Subcutaneous adipose tissue (tissue), 4 donors: ENCODE data around the gene EDDM3A. TPM values are rescaled to one million over a fixed set of nuclear protein-coding genes. Genes with fewer than 3 reads are reported as not detected.

Source experiments
- total RNA-seq, 4 donors: library from RNA; depleted of rRNA; stranded (reverse); fragments of >200 nt; gene quantifications; one replicate each; pipeline ENCODE4 v1.1.0, GENCODE V29; 2016
- TF ChIP-seq, protein P1 (sequence below): fragments of 450-650 bp; IDR thresholded peaks from one replicate; pipeline ENCODE4 v1.5.1; 2016; ENCODE audit warnings: low read depth, mild to moderate bottlenecking, control low read depth, antibody characterized with exemption, moderate library complexity

Gene EDDM3A
- total RNA-seq, 4 donors from 2014 or later, result not detected

DNA sequence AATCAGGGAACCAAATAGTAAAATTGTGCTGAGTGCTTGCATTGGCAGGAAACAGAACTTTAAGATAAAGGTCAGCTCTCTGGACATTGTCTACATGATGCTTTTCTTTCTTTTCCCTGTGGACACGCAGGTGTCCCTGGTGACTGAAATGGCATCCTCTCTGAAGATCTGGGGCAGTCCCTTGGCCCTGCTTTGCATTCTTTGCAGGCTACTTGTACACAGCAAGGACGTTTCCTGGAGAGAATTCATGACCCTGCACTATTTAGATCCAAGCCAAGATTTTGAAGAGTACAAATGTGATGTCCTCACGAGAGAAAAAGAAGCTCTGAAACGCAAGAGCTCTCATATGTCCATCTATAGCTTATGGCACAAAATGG, 11.3 kb upstream of the EDDM3A start:
- TF ChIP-seq, protein P1, sequence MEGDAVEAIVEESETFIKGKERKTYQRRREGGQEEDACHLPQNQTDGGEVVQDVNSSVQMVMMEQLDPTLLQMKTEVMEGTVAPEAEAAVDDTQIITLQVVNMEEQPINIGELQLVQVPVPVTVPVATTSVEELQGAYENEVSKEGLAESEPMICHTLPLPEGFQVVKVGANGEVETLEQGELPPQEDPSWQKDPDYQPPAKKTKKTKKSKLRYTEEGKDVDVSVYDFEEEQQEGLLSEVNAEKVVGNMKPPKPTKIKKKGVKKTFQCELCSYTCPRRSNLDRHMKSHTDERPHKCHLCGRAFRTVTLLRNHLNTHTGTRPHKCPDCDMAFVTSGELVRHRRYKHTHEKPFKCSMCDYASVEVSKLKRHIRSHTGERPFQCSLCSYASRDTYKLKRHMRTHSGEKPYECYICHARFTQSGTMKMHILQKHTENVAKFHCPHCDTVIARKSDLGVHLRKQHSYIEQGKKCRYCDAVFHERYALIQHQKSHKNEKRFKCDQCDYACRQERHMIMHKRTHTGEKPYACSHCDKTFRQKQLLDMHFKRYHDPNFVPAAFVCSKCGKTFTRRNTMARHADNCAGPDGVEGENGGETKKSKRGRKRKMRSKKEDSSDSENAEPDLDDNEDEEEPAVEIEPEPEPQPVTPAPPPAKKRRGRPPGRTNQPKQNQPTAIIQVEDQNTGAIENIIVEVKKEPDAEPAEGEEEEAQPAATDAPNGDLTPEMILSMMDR, result no peak

DNA sequence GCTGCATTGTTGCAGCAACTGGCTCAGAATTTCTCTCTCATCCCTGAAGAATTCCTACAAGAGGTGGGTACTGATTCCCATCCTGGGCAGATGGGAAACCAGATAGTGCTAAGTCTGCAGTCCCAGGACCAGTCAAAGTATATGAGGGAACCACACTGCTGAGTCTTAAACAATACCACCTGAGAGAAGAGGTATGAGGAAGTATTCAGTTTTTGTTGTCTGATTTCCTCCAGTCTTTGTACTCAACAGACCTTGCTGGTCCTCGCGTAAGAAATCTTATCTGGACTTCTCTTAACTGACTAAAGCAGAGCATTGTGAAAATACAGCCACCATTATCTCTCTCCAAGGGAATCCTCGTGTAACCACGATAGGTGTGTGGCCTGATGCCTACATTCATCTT, 3.6 kb upstream of the EDDM3A start:
- TF ChIP-seq, protein P1, result no peak

DNA sequence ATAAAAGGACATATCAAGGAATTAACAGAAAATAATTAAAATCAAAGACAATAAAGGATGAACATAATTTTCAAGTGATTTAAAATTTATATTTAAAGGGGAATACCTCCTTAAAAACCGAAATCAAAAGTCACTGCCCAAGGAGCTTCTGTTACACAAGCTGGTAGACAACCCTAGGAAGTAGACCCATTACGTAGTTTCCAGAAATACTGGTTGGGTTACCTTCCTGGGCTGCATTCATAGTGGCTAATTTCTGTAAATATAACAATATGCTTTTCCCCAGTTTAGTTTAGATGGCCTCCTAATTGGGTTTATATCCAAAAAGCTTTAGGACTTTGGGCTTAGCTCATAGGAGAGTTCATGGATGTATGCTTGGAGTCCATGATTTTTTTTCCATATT, 2.1 kb upstream of the EDDM3A start:
- TF ChIP-seq, protein P1, result no peak

DNA sequence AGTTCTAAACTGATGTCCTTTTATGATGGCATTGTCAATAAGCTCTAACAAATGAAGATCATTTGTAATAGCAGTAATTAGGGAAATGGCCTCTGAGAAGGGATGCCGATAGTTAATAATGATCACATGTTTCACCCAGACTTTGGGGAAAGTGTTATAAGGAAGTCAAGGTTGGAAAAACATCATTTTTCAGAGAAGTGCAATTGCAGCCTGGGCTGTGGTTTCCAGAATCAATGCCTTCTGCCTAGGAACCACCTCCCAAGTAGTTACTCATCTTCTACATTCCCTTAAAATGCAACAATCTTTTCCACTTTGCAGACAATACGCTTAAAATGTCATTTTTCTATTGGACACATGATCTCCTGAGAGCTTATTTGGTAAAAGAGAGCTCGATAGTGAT, 879 bp downstream of the EDDM3A start:
- TF ChIP-seq, protein P1, result no peak

DNA sequence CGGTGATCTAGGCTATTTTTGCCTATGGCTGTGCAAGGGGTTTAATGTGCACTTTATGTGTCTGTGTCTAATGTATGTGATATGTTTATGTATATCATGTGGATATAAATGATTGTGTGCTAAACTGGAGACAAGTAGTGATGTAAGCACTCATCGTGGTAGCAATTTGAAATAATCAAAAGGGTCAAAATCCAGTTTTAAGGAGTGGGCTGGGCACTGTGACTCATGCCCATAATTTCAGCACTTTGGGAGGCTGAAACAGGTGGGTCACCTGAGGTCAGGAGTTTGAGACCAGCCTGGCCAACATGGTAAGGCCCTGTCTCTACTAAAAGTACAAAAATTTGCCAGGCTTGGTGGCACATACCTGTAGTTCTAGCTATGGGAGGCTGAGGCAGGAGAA, 2.8 kb downstream of the EDDM3A start:
- TF ChIP-seq, protein P1, result no peak

DNA sequence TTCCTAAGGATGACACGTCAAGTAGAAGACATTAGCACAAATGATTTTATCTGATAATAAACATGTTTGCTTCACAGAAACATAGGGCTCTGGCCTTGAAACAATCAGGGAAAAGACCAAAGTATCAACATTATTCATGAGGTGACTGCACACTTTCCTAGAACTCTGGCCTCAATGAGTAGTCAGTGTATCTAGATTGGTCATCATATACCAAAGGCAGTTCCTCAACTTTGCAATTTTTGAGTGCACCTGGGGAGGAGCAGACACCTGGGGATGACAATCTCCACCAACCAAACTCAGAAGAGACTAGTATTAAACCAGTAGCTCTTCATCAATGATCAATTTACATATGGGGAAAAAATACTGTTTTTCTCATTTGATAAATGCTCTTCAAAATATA, 4.5 kb downstream of the EDDM3A start:
- TF ChIP-seq, protein P1, result no peak

DNA sequence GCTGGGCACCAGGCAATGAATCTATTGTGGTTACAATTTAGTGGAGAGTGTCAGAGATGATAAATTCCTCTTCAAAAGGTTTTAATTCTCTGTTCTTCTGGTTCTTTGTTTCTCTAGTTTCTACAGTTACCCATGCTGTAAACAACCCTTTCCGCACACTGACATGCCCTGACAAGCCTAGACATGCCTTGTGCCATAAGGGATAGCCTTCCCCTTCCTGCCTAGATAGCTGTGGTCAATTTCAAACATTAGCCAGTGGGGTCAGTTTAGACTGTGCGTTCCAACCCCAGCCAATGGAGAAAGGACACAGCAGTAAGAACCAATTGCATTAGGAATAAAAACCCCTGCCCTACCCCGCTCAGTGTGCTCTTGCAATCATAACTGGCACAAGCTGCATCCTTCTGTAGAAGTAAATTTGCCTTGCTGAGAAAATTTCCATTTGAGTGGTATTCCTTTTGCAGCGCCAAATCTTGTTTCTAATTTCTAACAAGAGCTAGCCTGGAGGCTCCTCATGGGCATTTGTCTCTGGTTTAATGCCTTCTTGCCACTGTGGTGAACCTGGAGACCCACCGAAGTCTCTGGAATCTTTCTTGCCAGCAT, 6.4 kb downstream of the EDDM3A start:
- TF ChIP-seq, protein P1, result no peak

DNA sequence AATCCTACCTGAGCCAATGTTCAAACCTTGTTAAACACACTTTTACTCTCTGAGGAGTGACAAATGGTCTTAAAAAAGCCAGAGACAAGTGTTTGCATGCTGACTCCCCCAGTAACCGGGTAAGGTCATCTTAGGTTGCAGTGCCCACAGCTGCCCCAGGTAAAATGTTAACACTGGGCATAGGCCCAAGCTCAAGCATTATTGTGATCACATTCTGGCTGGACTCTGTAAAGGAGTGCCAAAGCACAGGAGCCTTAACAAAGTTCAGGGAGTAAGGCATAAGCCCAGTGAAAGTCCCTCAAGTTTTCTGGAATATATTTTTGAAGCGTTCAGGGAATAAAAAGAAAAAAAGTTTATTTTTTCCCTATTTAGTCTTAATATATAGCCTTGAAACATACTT, 8.6 kb downstream of the EDDM3A start:
- TF ChIP-seq, protein P1, result no peak
